Measurements from ENCODE around the gene CTSE.

Gene CTSE

DNA sequence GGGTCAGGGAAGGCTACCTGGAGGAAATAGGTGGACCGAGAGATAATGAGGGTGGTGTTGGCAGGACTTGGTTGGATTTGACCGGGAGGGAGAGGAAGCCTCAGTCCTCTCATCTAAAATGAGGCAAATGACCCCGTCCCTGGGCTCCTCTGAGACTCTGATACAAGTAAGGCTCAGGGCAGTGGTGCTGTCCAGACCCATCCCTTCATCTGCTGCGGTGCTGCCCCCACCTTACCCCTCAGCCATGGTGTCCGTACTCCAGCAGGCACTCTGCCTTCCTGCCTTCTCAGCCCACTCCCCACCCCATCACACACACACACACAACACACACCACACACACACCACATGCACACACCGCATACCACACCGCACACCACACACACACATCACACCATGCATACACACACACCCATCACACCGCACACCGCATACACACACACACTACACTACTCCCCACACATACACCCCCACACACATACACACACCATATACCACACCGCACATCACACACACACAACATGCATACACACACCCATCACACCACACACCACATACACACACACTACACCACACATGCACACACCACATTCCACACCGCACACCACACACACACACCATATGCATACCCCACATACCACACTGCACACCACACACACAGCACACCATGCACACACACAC is 51.1 kb downstream of the CTSE start:
- DNase-seq (ENCODE audit: low spot score): no peak
- no peak for FAIRE-seq

DNA sequence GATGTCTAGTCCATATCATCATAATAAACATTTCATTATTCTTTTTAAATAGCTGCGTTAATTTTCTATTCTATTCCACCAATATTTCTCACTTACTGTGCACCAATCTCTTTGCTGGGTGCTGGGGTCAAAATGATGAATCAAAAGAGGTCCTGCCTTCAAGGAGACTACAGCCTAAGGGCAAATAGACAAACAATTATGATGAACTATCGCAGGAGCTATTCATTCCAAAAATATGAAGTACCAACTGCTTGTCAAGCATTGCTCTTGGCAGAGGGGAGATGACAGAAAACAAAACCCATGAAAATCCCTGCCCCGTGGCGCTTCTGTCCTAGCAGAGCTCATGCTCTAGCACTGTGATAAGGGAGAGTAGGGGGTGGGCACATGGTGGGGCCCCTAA is 51.6 kb downstream of the CTSE start:
- no peak for DNase-seq (ENCODE audit: low spot score)
- FAIRE-seq: no peak

DNA sequence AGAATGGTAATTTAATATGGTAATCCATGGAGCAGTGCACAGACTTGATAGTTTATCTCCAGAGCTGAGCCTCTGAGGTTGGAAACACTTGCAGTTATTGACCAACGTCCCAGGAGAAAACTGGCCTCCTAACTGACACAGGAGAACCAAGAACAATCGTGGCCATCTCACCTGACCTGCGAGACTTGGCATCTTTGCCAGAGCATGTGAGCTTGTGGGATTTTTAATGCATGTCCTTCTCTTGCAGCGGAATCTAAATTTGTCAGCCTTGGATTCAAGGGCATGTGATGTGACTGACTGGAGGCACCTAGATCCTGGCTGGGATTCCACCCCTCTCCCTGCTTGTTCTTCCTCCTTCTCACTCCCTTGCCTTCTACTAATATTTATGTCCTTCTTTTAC is 52.6 kb downstream of the CTSE start:
- FAIRE-seq: no peak
- no peak for DNase-seq (ENCODE audit: low spot score)

DNA sequence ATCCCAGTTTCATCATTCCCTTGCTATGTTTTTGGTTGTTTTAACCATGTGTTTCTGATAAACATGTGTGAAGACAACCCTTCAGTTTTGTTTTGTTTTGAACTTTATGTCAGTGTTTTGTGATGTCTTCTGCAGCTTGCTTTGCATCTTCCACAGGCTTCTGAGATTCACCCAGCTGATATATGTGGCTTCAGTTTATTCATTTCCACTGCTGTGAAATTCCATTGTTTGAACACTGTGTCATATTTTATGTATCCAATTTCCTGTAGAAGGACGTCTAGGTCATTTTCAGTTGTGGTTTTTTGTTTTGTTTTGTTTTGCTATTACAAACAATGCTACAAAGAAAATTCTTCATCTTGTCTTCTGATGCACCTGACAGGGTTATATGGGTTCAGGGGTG is 53.2 kb downstream of the CTSE start:
- no peak for FAIRE-seq
- DNase-seq (ENCODE audit: low spot score): no peak

DNA sequence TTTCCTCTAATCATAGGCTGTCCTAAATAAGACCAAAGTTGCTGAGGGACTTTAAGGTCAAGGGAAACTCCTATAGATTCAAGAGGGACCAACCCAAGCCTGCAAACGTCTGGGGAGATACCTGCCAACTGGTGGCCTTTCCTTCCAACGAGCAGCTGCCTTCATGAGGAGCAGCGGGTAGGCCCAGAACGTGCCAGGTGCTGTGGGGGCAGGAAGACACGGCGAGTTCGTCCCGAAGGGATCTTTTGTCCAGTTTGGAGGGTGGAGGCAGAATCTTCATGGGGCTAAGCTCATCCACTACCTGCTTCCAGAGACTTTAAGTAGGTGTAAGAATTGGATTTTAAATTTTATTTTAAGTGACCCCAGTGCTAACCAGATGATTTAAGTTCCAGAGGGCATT is 54.5 kb downstream of the CTSE start:
- FAIRE-seq: no peak
- DNase-seq (ENCODE audit: low spot score): no peak

DNA sequence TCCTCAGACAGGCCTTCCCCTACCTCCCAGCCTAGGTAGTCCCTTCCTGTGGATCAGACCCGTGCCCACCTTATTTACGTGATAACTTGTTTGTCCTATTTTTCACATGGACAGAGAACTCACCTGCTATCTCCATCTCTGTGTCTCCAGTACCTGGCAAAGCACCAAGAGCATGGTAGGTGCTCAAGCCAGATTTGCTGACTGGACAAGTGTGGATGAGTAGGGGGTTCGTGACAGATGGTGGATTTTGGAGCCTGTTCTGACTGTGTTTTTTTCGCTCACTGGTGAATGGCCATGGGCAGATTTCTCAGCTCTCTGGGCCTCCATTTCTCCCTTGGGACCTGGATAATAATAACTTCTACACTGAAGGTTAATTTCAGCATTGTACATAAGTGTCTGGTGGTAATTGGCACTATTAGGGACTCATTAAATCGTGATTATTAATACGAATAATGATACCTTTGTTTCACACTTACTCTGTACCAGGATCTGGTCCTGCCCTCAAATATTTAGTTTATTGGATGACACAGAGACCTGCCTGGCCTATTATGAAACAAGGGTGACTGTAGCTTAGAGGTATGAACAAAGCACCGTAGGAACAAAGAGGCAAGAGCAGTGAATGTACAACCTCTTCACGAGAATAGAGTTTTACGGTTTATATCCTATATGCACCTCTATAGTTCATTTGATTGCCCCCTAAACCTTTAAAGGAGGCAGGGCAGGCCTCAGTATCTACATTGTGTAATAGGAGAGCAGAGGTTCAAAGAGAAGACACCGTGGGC is 56.0 kb downstream of the CTSE start:
- DNase-seq (ENCODE audit: low spot score) (no peak), FAIRE-seq (no peak)

DNA sequence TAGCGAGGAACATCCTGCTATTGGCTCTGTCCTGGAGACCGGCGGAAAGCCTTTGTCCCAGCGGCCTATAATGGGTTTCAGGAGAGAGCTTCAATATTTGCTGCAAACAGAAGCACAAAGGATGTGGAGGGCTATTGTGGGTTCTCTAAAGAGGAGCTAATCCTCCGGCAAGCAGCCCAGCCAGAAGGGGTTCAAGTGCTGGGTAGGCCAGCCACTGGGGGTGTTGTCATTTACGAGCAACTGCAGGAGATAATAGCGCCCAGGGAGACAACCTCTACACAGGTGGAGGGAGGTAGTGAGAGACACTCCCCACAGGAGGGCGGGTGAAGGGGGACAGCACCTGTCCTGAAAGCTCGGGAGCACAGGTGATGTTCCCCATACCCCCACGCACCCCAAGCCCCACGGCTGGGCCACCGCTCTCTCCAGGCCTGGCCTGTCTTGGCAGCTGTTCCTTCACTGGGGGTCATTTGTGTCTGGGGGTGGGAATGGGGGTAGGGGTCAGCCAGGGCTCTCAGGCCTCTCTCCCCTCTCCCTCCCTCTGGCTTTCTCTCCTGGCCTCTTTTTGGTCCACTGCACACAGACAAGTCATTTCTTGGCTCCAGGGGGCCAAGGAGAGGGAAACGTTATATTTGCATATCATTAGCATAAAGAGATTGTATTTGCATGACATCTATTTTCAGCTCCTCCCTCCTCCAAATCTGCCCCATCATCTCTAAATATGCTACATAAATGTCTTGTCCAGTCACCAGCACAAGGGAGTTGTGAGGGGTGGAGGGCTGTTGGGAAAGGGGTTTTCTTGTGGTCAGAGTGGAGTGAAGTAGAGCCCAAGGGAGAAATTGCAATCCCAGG is 58.4 kb downstream of the CTSE start:
- FAIRE-seq: no peak
- no peak for DNase-seq (ENCODE audit: low spot score)

DNA sequence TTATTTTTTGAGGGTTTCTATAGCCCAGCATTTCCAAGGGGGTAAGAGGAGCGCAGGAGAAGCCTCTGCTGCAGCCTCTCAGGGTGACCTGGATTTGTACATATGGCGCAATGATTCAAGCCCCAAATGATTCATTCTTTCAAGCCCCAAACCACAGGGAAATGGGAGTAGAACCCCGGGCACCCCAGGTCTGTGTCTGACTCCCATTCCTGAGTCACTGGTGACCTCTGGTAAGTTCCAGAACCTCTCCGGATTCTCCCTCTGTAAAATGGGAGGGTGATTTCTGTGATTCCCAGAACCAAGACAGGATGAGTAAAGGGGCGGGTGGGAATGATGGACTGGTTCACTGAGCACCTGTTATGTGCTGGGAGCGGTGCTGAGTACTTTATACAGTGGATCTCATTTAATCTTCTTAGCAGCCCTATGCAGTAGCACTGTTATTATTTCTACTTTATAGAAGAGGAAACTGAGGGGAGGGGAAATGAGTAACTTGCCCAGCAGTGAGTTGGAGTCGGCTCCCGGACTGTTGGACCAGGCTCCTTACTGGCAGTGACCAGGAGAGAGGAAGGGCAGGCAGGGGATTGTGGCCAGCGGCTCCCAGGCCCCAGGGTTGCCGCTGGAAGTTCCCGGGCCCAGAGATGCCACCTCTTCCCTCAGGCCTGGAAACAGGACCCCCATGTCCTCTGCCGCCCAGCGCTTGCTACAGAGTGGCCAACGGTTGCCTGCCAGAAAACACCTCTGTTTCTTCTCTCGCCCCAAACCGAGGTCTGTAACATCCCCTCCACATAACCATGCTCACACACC is 60.1 kb downstream of the CTSE start:
- DNase-seq (ENCODE audit: low spot score) (no peak), FAIRE-seq (no peak)

DNA sequence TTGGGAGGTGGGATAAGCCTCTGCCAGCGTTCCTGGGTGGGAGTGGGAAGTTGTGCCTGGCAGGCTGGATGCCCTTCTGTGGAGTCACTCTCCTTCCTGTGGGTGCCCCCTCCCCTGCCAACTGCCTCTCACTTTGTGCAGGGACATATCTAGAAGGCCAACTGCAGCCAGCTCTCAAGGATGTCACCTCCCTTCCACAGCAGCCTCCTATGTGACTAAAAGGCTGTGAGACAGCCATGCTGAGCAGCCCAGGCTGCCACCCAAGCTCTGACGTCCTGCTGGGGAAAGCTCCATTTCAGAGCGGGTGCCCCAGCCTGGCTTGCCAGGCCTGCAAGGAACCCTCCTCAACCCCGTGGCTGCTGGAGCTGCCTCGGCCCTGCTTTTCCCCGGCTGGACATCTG is 60.9 kb downstream of the CTSE start:
- FAIRE-seq: no peak
- DNase-seq (ENCODE audit: low spot score): no peak

DNA sequence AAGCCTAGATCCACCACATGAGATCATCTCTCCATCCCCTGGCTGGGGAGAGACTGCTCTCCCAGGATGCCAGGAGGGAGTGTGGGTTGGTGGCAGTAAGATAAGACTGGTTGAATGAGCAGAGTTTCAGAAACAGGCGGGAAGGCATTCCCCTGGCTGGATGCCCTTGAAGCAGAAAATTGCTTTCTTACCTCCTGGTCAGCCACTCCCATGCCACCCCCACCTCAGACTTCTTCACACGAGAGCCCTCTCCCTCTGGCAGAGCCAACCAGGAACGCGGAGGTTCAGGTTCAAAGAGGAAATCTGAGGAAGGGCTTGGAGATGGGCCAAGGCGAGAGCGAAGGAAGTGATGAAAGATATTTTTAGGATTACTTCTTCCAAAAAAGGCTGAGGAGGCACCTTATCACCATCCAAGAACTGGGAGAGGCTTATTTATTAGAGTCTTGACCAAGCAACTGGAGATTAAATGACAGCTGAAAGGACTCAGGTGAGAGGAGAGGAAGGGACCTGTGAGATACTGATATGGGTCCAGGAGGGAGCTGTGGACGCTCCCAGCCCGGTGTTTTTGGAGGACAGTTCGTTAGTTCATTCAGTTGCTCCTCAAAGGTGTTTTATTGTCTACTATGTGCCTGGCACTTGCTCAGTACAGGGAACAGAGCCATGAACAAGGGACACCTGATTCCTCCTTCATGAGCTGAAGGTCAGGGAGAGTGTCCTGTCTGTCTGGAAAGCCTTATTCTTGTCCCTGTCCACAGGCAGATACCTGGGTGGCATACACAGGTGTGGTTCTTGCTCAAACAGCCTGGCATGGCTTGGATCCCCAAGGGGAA is 61.5 kb downstream of the CTSE start:
- FAIRE-seq: no peak
- DNase-seq (ENCODE audit: low spot score): peak; percentile 28

DNA sequence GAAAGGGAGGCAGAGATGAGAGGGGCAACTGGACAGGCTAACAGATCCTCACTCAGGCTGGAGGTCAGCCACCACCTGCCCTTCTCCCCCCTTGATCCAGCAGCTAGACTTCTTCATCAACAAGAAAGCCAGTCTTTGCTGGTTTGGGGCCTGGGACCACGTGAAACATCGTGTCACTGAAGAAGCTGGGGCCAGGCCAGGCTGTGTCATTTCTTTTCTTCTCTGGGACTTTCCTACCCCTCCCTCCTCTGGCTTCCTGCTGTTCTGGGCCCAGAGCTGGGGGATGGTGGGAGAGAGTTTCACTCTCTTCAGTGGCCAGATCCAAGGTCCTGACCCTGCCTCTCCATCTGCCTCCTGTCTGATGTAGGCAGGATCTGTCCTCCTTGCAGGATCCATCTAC is 62.3 kb downstream of the CTSE start:
- no peak for DNase-seq (ENCODE audit: low spot score)
- no peak for FAIRE-seq

DNA sequence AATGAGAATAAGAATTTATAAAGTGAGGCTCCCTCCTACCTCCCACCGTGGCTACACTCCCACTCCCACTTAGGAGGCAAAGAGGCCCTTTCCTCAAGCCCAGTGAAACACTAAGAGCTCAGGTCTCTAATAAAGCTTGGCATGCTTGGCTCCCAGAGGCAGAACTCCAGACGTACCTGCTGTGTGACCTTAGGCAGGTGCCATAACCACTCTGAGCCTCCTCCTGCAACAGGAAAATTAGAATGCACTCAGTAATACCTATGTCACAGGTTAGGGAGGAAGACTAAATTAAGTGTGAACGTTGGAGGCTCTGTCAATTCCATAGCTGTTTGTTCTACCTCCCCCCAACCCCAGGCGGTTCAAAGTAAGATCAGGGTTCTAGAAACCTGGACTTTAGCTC is 63.9 kb downstream of the CTSE start:
- no peak for FAIRE-seq
- no peak for DNase-seq (ENCODE audit: low spot score)
